ENCODE measurements around the gene POM121L2.

DNA sequence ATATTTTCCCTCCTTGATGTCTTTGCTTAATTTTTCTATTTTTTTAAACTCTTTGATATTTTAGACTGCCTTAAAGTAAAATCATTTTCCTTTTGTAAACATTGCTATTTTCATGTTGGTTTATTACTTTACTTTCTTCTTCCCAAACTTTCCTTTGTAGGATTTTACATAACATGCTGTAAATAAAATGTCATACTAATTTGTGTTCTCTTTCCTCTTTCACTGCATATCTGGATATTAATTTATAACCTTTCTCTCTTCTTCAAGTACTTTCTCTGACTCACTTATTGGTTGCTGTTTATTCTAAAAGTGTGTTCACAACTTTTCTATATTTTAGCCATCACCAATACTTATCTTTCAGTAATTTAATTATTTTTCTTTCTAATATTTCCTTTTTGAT is 9.3 kb upstream of the POM121L2 start:
- TF ChIP-seq, protein P1, sequence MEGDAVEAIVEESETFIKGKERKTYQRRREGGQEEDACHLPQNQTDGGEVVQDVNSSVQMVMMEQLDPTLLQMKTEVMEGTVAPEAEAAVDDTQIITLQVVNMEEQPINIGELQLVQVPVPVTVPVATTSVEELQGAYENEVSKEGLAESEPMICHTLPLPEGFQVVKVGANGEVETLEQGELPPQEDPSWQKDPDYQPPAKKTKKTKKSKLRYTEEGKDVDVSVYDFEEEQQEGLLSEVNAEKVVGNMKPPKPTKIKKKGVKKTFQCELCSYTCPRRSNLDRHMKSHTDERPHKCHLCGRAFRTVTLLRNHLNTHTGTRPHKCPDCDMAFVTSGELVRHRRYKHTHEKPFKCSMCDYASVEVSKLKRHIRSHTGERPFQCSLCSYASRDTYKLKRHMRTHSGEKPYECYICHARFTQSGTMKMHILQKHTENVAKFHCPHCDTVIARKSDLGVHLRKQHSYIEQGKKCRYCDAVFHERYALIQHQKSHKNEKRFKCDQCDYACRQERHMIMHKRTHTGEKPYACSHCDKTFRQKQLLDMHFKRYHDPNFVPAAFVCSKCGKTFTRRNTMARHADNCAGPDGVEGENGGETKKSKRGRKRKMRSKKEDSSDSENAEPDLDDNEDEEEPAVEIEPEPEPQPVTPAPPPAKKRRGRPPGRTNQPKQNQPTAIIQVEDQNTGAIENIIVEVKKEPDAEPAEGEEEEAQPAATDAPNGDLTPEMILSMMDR (IDR thresholded peaks at IDR 0.05), result no peak
- TF ChIP-seq POLR2A (IDR thresholded peaks at IDR 0.05), result no peak

All from suprapubic skin (tissue), 3 donors.